T-helper 2 cell (primary cell): Measurements from ENCODE around the gene CARS1.

Experiments used
- DNase-seq, 5 experiments: peaks; one replicate each; pipeline versions ENCODE4 v3.0.0 to v3.0.0-alpha.2; 2012 to 2022

Gene CARS1

DNA sequence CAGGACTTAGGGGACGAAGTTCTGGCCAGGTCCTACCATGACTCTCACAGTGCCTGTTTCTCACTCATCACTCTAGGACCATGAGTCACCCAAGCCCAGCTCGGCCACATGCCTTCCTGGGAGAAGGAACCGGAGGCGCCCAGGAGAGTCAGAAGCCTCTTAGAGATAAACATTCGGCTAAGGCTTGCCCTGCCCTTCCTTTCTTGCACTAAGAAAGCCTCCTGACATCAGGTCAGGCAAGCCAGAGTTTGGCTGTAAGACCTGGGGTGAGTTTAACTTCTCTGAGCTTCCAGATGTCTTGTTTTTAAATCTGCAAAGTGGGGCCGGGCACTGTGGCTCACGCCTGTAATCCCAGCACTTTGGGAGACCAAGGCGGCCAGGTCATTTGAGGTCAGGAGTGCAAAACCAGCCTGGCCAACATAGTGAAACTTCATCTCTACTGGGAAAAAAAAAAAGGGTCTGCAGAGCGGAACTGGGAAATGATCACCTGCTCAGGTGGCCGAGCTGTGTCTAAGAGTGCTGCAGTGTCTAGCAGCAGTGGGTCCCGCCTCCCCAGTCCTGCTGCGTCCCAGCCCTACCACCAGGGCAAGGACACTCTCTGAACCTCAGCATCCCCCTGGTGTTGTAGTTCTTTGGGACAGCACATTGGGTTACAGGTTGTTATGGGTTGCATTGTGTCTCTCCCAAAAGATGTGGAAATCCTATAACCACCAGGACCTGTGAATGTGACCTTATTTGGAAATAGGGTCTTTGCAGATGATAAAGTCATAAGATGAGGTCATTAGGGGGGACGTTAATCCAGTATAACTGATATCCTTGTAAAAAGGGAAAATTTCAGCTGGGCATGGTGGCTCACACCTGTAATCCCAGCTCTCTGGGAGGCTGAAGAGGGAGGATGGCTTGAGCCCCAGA lies 1.8 kb upstream of the CARS1 start:
- DNase-seq, result no peak

DNA sequence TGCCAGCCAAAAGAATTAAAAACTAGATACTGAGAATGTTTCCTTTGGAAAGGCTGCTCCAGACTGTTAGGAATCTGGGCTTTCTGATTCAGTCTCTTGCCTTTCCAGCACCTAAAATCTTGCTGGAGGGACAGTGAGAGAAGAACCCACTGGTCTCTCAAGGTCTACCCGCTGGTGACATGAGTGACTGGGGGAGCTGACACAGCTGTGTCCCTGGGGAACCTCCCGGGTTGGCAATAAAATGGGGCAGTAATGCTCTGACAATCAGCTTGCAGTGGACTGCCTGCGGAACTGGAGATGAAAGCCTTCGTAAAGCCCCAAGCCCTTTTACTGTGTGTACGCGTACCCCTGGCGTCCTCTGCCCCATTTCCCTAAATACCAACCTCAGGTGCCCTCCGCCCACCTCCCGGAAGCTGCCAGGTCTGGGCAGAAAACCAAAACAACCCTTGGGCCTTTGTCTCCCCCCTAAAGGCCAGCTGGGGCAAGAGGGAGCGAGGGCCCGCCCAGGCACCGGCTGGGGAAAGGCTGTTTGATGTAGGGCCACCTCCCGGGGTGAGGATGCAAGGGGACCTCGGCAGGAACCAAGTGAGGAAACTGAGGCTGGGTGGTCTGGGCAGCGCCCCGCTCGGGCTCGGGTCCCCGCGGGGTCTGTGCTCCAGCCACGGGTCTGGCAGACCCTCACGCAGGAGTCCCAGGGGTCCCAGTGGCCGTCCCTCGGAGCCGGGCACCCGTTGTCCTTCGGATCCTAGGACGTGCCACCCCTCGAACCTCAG lies 741 bp downstream of the CARS1 start:
- DNase-seq, result peak in 2 of 5 experiments; percentile 16 to 23

- no peak for DNase-seq
Observed at GRCh38 chr11:3055891-3056290, 1.3 kb downstream of the CARS1 start.

GRCh38 chr11:3052567-3052966 lies 4.7 kb downstream of the CARS1 start:
- DNase-seq, result no peak

DNA sequence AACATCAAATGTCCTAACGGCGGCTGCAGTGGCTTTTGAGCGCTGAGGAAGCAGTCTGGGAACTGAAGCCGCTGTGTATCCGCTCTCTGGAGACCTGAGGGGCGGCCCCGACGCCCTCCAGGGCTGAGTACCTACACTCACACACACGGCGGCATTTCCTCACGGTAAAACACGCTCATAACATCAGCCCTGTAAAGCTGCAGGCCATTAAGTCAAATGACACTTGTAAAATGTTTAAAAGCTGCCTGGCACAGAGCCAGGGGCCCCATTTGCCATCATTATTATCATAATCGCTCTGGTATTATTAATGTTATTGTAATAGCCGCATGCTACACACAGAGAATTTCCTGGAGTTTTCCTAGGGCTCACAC lies 5.1 kb downstream of the CARS1 start:
- no peak for DNase-seq

GRCh38 chr11:3051196-3052108 lies 5.8 kb downstream of the CARS1 start:
- DNase-seq, result no peak

DNA sequence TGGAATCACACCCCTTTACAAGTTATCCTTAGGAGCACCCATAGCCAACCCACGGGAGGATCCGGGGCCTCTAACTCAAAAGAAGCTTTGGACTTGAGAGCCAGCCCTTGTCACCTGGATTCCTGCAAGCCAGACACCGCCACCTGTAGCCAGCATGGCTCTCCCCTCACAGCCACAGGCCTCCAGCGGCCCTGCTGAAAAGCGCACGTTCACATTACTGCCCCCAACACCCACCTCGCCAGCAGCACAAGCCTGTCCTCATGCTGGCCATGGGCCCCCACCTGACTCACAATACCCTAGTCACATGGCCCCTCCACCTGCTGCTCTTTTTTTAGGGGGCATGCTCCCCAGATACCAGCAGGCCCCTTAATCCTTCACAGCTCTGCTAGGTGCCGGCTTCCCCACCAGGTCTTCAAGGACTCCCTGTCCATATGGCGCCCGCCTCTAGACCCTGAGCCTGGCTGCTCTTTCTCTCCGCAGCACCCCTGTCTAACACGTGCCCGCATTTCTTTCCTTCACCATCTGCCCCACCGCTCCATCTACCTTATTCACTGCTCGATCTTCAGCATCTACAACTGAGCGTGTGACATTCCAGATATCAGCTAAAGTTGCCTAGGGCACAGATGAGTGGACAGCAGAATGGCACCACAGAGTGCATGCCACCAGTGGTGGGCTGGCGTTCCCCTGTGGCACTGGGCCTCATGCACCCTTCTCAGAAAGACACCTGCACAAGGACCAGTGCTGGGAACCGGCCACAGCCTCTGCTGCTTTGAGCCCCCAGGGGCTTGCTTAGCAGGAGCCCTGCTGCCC lies 6.6 kb downstream of the CARS1 start:
- no peak for DNase-seq

DNA sequence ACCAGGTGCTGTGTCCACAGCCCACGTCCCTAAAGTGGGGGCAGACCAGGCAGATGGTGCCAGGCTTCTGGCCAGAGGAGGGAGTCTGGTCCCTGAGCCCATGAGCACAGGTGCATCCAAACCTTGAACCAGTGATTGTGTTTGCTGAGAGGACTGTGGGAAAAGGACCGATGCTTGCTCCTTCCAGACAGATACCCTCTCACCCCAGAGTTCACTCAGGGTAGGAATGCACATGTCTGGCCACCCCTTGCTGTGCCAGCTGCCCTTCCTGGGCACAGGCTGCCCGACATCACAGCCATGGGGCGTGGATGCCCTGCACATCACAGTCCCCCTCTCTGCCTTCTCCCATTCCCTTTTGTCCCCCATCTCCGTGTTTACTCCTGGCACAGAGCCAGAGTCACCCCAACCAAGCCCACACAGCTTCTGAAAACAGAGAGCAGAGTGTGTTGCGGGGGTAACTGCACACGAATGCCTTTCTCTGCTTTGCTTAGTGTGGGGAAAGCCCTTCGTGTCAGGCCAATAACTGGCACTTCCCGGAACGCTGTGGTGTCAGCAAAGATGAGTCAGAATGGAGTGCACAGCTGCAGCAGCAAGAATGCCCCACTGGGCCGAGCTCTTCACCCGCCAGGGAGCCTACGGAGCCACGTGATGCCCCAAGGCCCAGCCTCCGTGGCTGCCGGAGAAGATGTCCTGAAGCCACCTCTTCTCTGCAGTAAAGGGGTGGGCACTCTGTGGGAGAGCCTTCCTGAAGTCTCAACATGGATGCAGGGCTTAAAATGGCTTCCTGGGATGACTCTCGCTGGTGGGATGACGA lies 7.6 kb downstream of the CARS1 start:
- DNase-seq, result peak; percentile 30 to 94 (median 61)

- DNase-seq, result no peak
Observed at GRCh38 chr11:3047637-3048036, 9.6 kb downstream of the CARS1 start.

DNA sequence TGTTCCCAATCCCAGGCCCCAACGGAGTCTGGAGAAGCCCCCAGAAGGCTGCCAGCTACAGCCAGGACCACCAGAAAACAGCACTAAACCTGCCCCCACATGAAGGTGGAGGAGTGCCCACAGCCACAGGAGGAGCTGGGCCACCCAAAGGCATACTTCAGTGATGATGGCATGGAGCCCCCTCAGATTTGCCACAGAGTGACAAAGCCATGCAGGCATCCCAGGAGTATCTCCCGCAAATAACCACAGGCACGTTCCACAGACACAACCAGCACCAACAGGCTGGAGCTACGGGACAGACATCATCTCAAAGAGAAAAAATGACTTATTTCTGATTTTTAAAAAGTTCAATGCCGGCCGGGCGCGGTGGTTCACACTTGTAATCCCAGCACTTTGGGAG lies 10.6 kb downstream of the CARS1 start:
- no peak for DNase-seq

DNA sequence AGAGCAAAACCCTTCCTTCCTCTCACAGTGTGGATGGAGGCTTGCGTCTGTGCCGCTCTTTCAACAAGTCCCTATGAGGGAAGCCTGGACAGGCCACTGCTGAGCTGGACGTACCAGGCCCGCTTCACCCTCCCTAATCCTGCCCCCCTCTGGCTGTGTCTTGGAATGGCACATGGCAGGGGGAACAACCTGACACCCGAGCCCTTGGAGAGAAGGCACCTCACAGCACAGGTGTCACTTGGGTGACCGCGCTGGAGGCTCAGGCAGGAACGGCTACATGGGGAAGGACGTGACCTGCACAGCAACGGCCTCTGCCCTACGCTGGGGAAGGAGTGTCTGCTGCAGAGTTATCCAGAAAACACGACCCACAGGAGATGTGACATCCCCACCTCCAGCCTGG lies 11.0 kb downstream of the CARS1 start:
- no peak for DNase-seq

DNA sequence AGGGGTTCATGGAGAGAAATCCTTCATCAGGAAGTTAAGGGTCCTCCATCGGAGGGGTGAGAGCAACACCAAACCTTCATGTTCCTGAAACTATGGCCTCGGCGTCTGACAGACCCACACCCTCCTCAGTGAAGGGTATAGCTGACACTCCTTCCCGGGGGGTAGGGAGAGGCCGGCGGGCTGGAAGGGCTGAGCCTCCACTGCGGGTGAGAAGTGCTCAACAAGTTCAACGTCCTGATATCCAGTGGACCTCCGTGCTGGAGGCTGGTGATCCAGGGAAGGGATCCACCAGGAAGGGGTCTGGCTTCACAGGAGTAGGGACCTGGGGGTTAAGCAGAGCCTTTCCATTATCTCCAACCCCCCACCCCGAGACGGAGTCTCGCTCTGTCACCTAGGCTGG lies 12.3 kb downstream of the CARS1 start:
- DNase-seq, result no peak

DNA sequence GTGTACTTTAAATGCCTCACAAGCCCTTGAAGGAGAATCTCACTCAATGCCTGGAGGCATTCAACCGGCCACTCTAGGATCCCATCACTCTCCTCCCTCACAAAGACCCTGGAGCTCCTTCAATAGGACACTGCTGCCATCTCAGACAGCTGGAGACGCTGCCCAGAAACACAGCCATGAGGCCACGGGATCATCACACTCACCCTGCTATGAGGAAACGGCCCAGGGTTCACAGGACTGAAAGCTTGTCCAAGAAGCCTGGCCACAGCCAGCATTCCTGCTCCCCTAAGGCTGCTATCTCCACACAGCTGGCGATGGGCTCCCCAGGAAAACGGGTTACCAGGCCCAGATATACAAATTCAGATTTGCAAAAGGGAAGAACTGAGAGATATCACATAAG lies 13.2 kb downstream of the CARS1 start:
- no peak for DNase-seq

GRCh38 chr11:3043315-3043871 lies 13.8 kb downstream of the CARS1 start:
- DNase-seq, result no peak

- DNase-seq, result no peak
Observed at GRCh38 chr11:3042496-3043314, 14.5 kb downstream of the CARS1 start.

DNA sequence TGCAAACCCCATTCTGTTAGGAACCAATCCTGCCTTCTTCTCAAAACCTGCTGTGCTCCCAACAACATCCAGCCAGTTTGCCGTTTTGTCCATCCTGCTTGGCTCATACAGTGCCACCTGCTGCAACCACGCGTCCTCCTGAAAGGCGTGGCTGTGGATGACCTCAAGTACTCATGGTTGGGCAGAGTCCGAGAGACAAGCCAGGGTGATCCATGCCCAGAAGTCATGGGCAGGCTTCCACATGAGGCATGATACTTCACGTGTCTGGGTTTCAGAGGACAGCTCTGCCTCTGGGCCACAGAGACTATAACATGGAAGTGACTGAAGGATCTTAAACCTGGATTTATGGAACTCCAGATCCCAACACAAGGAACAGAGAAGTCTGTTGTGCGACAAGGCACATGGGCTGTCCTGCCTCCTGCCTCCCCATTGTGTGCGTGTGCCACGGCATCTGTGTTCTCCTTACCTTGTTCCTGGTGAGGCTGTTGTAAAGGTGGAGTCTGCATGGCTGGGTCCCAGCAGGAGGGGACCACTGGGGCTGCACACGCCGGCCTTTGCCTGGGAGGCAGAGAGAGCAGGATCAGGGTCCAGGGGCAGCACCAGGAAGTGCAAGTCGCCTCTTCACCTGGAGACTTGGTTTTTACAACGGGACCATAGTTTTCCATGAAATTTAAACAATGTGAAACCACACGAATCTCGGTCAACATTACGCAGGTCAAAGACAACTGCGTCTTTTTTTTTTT lies 15.4 kb downstream of the CARS1 start:
- DNase-seq, result no peak

DNA sequence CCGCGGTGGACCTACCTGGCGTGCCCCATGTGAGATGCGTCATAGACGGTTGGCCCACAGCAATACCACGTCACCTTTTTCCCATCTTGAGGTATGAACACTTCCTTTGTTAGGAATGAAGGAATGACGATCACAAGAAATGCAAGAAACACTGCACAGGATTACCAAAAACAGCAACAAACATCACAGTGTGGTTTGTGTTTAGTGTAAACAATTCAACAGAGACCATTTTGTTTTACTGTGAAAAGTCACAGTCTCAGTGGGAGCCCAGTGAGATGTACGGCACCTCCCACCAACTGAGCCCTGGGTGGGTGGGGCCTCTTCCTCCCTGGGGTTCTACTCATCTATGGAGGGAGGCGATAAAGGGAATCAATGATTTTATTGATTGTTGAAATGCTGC lies 16.3 kb downstream of the CARS1 start:
- no peak for DNase-seq

DNA sequence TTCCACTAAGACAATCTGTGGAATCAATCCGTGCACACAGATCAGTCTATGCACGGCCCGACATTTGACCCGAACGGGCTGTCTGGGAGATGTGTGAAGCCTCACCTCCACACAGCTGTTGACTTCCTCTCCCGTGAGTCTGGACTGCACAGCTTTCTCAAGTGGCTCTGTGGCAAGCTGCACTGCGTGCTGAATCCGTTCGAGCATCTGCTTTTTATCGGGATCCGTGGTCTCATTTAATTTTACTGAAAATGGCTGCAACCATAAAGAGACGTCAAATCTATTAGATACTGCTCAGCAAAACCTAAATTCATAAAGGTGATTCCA lies 19.3 kb downstream of the CARS1 start:
- peak in 1 of 5 experiments; percentile 34 for DNase-seq
